Body of pancreas (tissue), 4 donors: ENCODE results near the gene PCCA. TPM values are rescaled to one million over a fixed set of nuclear protein-coding genes. Genes with fewer than 3 reads are reported as not detected.
A peak's percentile ranks its signal among the peaks of the same experiment; 100 is the strongest.

Source experiments
- ATAC-seq: fragments of 150-250 bp; one replicate; pipeline ENCODE4 v1.9.1; 2016
- DNase-seq, 4 donors: peaks; one replicate each; pipeline ENCODE4 v3.0.0-alpha.2; 2019
- H3K27ac ChIP-seq, 4 donors: fragments of 200-600 bp; sonication (generic); 1 replicate in 3 of 4; 2 replicates in 1 of 4; pipeline versions ENCODE4 v1.5.1 to v1.6.1; 2016 to 2019; ENCODE audit warnings: mild to moderate bottlenecking in 1 of 4, mixed read lengths in 1 of 4, moderate library complexity in 1 of 4
- H3K27me3 ChIP-seq, 2 donors: fragments of 200-600 bp; sonication (generic); one replicate each; pipeline ENCODE4 v1.6.0; 2016; ENCODE audit warnings: mild to moderate bottlenecking in 1 of 2
- H3K36me3 ChIP-seq, 2 donors: fragments of 200-600 bp; sonication (generic); replicated peaks in 1 of 2; 2 replicates each; pipeline ENCODE4 v1.5.1; 2016; ENCODE audit warnings: low read depth in 2 of 2; ENCODE audit not compliant: insufficient read depth in 1 of 2
- H3K4me1 ChIP-seq: fragments of 200-600 bp; sonication (generic); one replicate; pipeline ENCODE4 v1.6.0; 2016
- H3K4me3 ChIP-seq, 2 donors: fragments of 200-600 bp; sonication (generic); 1 replicate in 1 of 2; 2 replicates in 1 of 2; pipeline ENCODE4 v1.5.1; 2016 to 2019
- H3K9me3 ChIP-seq, 3 donors: fragments of 200-600 bp; sonication (generic); 1 replicate in 2 of 3; 2 replicates in 1 of 3; pipeline ENCODE4 v1.5.1; 2016
- CTCF ChIP-seq, 7 experiments: fragments of 450-650 bp in 4 of 7; fragments of 200-600 bp in 3 of 7; sonication (generic) in 3 of 7; IDR thresholded peaks; one replicate each; pipeline ENCODE4 v1.5.1; 2016 to 2019; ENCODE audit warnings: antibody characterized with exemption in 7 of 7
- POLR2A ChIP-seq, 3 donors: fragments of 450-650 bp; IDR thresholded peaks; one replicate each; pipeline ENCODE4 v1.6.1; 2016; ENCODE audit warnings: antibody characterized with exemption in 3 of 3, mild to moderate bottlenecking in 2 of 3
- WGBS, 2 donors: methylation state at CpG; one replicate each; pipeline ENCODE4 v1.1.5; 2017; 5-methylcytosine and 5-hydroxymethylcytosine counted together
- intact Hi-C: fragments of 100-400 bp; cut with DNase I; formaldehyde crosslinking; loops from one replicate; pipeline ENCODE4 v1.15.1; 2023
- total RNA-seq, 2 donors: library from RNA; depleted of rRNA; stranded (reverse); fragments of >200 nt; gene quantifications; one replicate each; pipeline ENCODE4 v1.1.0, GENCODE V29; 2016

Gene PCCA
- total RNA-seq, 2 donors from 2014 or later: 45.2 to 46.2 TPM

DNA sequence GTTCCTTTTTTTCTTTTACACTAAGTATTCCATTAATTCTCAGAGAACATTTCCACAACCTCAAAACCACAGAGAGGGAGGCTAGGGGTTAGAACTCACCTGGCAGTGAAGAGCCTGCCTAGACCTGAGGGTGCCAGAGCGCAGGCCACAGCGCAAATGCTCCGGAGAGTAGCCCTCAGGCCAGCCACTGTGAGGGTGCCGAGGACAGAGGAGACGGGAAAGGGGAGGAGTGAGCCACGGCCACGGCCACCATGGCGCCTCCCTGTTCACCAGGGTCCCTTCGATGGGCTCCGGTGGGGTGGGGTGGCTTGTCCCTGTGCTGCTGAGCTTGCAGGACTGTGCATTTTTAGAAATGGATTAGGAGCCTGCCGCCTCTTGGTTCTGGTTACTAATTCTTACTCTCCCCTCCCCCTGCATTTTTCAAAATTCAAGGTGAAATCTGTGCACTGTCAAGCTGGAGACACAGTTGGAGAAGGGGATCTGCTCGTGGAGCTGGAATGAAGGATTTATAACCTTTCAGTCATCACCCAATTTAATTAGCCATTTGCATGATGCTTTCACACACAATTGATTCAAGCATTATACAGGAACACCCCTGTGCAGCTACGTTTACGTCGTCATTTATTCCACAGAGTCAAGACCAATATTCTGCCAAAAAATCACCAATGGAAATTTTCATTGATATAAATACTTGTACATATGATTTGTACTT is 440.9 kb downstream of the PCCA start:
- intact Hi-C loops: no loop called here
- Histone ChIP-seq H3K4me1 (peaks cover 52% of the 10 kb centered on the region), H3K9me3 (no peaks in the 10 kb centered on the region), H3K4me3 (no peak overlapping the region), H3K36me3 (no peaks in the 10 kb centered on the region), H3K27me3 (no peaks in the 10 kb centered on the region), H3K27ac (no peak overlapping the region)
- DNase-seq (no peak), ATAC-seq (no peak)
- 81 to 86% methylated on average over 7 to 14 of the region's 15 CpGs for WGBS, 2 donors
- TF ChIP-seq POLR2A (IDR thresholded peaks at IDR 0.05): no peak

DNA sequence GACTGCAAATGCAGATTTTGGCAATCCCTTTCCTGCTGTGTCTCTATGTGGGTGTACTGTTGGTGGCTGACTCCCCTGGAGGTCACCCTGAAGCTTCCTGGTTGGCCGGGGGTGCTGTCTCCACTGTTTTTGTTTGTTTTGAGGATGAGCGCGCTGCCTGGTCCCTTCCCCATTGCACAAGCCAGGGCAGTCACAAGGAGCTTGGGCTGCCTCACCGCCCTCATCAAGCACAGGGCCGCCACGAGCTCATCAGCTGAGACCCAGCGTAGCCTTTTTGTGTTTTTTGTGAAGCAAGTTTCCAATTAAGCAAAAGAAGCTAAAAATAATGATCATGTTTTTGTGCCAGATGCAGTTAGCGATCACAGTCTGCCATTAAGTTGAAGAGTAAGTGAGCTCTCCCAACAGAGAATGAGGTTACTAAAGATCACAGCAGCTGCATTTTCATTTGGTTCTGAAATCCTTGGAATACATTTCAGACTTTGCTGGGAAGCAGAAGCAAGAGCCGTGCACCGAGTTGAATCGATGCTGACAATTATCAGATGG is 441.8 kb downstream of the PCCA start:
- TF ChIP-seq POLR2A (IDR thresholded peaks at IDR 0.05) (no peak), CTCF (IDR thresholded peaks at IDR 0.05) (no peak)
- Histone ChIP-seq H3K27me3 (no peaks in the 10 kb centered on the region), H3K9me3 (no peaks in the 10 kb centered on the region), H3K36me3 (no peaks in the 10 kb centered on the region), H3K4me1 (peaks cover 56% of the 10 kb centered on the region), H3K4me3 (no peak overlapping the region), H3K27ac (no peak overlapping the region)
- intact Hi-C loops: no loop called here
- no peak for DNase-seq
- 73 to 76% methylated on average over 10 to 11 of the region's 11 CpGs for WGBS, 2 donors
- no peak for ATAC-seq

- Histone ChIP-seq H3K9me3 (no peaks in the 10 kb centered on the region), H3K4me1 (peaks cover 57% of the 10 kb centered on the region), H3K36me3 (no peaks in the 10 kb centered on the region), H3K27ac (peak overlapping the region; percentile 59 to 74 (median 68)), H3K27me3 (no peaks in the 10 kb centered on the region), H3K4me3 (no peak overlapping the region)
- WGBS, 2 donors: 79 to 81% methylated on average over 16 to 42 of the region's 60 CpGs
- TF ChIP-seq POLR2A (IDR thresholded peaks at IDR 0.05): peak in 2 of 3 donors; percentile 12 to 20
- TF ChIP-seq CTCF (IDR thresholded peaks at IDR 0.05): no peak
- ATAC-seq (peak; percentile 66), DNase-seq (peak; percentile 73 to 87 (median 78))
- intact Hi-C loops: no loop called here
Measured at GRCh38 chr13:100532090-100532766, 443.3 kb downstream of the PCCA start.

DNA sequence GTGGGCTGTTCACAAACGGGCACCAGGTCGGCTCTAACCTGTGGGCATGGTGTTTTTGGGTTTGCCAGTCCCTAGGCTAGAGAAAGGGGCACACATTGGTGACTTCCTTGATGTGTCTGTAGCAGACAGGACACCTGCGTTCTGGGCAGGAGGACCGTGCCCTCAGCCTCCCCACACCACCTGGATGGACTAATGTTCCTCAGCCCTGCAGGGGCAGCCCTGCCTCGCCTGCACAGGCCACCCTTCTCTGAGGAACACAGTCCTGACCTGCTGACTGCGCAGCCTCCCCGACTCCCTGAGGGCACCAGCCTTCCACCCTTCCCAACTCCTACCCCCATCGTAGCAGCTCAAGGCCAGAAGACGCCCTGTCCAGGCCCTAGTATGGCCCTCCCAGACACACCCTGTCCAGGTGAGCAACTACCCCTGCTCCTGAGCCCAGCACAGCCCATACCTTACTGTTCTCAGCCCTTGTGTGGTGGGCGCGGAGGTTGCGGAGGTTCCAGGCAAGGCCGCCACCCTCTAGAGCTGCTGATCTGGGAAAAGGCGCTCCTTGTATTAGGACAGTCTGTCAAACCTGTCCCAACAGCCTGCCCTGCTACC is 444.0 kb downstream of the PCCA start:
- intact Hi-C loops: no loop called here

More for the DNA sequence above, 444.0 kb downstream of the PCCA start:
- ATAC-seq (peak; percentile 19), DNase-seq (peak in 2 of 4 donors; percentile 40 to 41)
- no peak overlapping the region for H3K4me3 ChIP-seq
- no peaks in the 10 kb centered on the region for H3K27me3 ChIP-seq
- H3K36me3 ChIP-seq: no peaks in the 10 kb centered on the region
- peak overlapping the region; percentile 59 to 74 (median 68) for H3K27ac ChIP-seq
- WGBS, 2 donors: 42 to 64% methylated on average over 12 to 14 of the region's 14 CpGs
- H3K4me1 ChIP-seq: peaks cover 57% of the 10 kb centered on the region
- H3K9me3 ChIP-seq: no peaks in the 10 kb centered on the region
- TF ChIP-seq CTCF (IDR thresholded peaks at IDR 0.05) (no peak), POLR2A (IDR thresholded peaks at IDR 0.05) (no peak)
